Left lobe of liver (tissue), 2 donors: ENCODE results near the gene DCD. TPM values are rescaled to one million over a fixed set of nuclear protein-coding genes. Genes with fewer than 3 reads are reported as not detected.
"Not testable (repeated sequence)": the region's sequence is repeated elsewhere in the genome, so short reads cannot be mapped to it uniquely, and the experiment has no call there.

Experiments used
- ATAC-seq: fragments of 200-7000 bp; cut with Tn5 transposase; one replicate; pipeline ENCODE4 v1.9.1; 2020; ENCODE audit warnings: mild to moderate bottlenecking, moderate library complexity
- DNase-seq: peaks from one replicate; pipeline ENCODE4 v3.0.0-alpha.2; 2020; ENCODE audit warnings: low spot score
- total RNA-seq: library from RNA; stranded (reverse); gene quantifications from one replicate; pipeline ENCODE4 v1.2.1, GENCODE V29; 2021
- donor health status: DM: no; HTN: no; CAD: no; lungs with moderate emphysema.
- donor health status: DM: no; HTN: yes; CAD: no.

Gene DCD, protein sequence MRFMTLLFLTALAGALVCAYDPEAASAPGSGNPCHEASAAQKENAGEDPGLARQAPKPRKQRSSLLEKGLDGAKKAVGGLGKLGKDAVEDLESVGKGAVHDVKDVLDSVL
- total RNA-seq: not detected

DNA sequence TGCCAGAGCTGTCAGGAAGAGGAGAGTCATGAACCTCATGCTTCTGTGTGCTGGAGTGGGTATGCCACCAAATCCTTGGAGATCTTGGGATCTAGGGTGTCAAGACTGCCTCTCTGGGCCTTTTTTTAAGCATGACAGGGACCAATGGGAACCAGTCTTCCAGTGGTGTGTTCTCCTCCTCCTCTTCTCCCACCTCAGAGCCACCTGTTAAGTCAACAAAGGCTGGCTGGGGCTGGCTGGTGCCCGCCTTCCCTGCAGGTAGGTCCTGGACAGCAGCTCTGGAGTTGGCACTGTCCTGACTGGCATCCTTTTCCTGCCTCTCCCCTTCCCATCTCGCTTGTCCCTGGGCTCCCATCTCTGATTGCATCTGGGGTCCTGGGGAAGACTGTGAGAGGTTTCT lies at the start of gene DCD:
TSS of gene DCD (minus strand) at position 101 of the 400 bp plus-strand sequence. CDS start at position 39, 62 bp downstream.
- ATAC-seq: no peak
- DNase-seq: no peak

- DNase-seq (no peak), ATAC-seq (no peak)
Measured at GRCh38 chr12:54697851-54698250, 49.7 kb upstream of the DCD start.

GRCh38 chr12:54692353-54692752 lies 44.2 kb upstream of the DCD start:
- no peak for DNase-seq
- no peak for ATAC-seq

GRCh38 chr12:54689984-54690383 lies 41.8 kb upstream of the DCD start:
- DNase-seq: no peak
- ATAC-seq: no peak

DNA sequence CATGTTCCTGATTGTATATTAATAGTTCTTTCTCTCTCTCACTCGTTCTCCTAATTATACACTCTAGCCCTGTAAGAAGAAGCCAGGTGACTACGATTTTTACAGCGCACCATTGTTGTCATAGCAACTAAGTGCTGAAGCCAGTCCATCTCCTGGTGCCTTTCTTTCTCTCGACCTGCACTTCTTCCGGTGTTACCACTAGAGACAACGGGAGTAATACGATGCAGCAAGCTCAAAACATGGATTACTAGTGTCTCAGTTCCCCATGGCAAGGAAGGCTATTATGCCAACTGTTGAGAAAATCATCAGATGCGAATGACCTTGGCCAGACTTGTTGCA lies 40.8 kb upstream of the DCD start:
- no peak for DNase-seq
- ATAC-seq: no peak

GRCh38 chr12:54688309-54689033 lies 40.3 kb upstream of the DCD start:
- DNase-seq (peak; percentile 79), ATAC-seq (peak; percentile 76)

GRCh38 chr12:54684636-54685630 lies 36.8 kb upstream of the DCD start:
- ATAC-seq: peak; percentile 71
- peak; percentile 87 for DNase-seq

DNA sequence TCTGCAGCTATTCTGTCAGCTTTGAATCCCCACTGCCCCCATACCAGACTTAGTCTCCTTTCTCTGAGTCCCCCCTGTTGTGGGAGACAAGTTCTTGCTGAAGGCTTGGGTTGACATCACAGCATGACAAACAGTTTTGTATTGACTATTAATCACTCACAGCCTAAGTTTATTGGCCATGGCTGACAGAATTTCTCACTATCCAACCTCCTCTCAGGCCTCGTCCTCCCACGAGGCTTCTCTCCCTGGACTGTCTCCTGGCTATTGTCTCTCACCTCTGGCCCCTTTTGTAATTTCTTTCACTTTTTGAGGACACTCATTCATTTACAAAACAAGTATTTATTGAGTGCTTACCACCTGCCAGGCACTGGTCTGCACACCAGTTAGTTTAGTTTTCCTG lies 35.2 kb upstream of the DCD start:
- DNase-seq: no peak
- no peak for ATAC-seq

DNA sequence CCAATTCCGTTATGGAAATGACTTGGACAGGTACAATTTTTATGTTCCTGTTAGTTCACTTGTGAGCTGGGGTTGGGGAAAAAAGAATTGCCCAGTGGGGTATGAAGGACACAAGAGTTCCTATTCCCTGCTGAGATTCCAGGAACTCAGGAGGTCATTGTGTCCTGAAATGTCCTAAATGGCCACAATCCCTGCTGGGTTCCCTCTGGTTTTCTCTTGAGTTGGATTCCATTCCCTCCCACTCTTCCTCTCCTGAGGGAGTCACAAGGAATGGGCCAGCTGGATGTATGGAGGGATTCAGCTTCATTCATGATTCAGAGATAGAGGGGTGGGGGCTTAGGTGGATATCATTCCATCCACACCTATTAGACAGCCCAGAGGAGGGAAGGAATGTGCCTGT lies 34.5 kb upstream of the DCD start:
- ATAC-seq (no peak), DNase-seq (no peak)

GRCh38 chr12:54680374-54680773 lies 32.2 kb upstream of the DCD start:
- ATAC-seq: peak; percentile 64
- no peak for DNase-seq

DNA sequence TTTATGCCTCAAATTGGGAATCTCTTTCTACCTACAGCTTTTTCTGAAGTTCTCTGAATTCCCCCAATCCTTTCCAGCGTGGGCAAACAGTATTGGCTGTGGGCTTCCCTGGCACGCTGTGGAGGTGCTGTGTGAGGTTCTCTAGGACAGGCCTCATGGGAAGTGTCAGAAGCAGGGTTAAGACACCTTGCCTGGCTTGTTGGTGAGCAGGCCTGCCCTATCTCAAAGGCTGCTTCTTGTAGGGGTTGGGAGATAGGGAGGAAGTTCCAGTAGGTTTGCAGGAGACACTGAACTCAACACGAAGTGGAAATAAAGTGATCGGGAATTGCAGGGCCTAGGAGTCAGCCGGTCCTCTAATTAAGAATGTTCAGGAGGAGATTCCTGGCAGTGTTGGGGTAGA lies 30.0 kb upstream of the DCD start:
- no peak for DNase-seq
- no peak for ATAC-seq

- no peak for ATAC-seq
- no peak for DNase-seq
Measured at GRCh38 chr12:54667945-54668344, 19.8 kb upstream of the DCD start.

GRCh38 chr12:54666008-54666407 lies 17.8 kb upstream of the DCD start:
- no peak for ATAC-seq
- no peak for DNase-seq

GRCh38 chr12:54665022-54665635 lies 17.0 kb upstream of the DCD start:
- ATAC-seq, DNase-seq: not testable (repeated sequence)

DNA sequence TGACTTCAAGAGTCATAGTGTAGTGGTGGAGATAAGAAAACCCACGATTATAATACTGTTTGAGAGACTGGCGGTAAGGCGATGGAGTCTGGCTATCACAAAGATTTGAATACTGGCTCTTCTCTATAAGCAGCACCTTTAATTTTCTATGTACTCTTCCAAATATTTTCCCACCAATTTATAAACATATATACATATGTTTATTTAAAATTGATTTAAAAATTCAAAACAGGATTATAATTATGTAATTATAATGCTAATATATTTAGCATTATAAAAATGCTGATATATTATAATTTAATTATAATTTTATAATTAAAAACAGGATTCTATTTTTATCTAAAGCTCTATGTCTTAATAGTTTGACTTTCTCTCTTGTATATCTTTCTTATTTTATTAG lies 15.4 kb upstream of the DCD start:
- no peak for ATAC-seq
- DNase-seq: no peak

DNA sequence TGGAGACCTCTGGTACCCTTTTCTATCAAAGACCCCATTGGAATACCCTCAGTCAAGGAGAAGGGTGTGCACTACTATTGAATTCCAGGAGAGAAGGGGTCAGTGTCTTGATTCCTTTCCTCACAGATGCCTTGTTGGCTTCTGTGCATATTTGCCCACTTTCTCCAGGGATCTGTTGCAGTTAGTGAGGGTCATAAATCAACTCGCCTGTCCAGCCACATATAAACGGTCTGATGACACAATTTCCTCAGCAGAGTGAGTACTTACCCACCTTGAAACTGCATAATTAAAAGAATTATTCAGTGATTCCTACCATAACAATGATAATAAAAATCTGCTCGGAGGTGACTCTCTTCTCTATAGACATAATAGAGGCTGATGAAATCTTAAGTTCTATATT lies 13.9 kb upstream of the DCD start:
- DNase-seq (no peak), ATAC-seq (no peak)

DNA sequence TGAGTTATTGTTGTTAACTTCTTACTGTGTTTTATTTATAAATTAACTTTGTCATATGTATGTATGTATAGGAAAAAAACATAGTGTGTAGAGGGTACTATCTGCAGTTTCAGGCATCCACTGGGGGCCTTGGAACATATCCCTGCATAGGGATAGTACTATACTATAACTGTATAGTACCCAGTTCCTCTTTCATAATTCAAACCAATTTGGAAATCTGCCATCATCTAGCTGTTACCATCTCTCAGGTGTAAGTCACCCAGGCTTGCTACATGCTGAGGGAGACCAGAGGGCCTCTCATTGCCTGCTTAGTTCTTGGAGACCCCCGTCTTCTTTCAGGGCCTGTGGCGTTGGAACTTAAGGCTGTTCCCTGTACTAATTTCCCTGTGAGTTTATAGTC lies 12.9 kb upstream of the DCD start:
- ATAC-seq: peak; percentile 8
- no peak for DNase-seq

DNA sequence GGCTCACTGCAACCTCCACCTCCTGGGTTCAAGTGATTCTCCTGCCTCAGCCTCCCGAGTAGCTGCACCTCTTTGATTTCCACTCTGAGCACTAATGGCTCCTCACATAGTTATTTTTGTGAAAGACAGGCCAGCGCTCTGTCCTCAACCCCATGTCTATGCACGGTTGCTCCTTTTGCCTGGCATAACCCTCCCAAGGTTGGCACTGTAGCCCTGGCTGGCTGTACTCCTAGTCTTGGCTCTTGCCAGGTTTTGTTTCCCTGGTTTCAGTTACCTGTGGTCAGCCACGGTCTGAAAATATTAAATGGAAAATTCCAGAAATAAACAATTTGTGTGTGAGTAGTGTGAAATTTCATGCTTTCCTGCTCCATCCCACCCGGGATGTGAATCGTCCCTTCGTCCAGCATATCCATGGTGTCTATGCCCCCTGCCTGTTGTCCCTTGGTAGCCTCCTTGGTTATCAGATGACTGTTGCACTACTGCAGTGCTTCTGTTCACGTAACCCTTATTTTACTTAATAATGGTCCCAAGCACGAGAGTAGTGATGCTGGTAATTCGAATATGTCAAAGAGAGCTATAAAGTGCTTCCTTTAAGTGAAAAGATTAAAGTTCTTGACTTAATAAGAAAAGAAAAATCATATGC lies 12.3 kb upstream of the DCD start:
- DNase-seq (peak; percentile 85), ATAC-seq (peak; percentile 94)

DNA sequence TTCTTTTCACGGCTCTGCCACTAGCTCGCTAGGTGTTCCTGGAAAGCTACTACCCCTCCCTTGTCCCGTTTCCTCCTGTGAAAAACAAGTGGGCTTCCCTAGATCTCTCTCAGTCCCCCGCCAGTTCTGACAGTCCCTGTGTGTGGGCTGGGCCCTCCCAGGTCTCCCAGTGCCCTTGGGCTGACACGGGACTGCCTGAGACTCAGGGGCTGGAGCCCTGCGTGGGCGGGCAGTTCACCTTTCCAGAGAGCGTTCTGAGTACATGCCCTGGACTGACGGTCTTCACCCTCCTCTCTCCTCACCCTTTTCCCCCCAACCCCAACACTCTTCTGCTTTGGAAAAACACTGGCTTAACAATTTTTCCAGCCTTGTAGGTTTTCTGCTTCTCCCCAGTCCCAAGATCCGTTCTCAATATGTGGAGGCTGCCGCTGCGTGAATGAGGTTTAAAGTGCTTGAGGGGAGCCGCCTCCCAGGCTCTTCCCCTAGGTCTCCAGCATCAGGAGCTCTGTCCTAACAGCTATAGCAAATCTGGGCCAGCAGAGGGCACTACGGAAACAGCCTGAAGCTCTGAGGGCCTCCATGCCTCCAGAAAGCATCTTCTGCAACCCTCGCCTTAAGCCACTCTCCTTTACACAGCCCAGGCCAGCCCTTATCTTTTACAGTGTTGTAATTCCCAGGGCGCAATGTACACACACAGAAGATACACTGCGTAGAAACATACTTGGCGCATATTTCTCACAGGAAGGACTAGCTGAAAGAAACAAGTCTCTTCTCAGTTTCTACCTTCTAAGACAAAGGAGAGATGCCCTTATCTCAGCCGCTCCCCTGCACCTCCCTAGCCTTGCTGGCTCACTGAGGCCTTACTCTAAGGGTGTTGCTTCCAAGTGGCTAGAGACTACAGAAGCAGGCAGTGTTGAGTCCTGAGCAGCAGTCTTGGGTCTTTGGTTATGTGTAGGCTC lies 10.4 kb upstream of the DCD start:
- DNase-seq (peak; percentile 51), ATAC-seq (peak; percentile 73)

- no peak for ATAC-seq
- DNase-seq: no peak
Measured at GRCh38 chr12:54657105-54657607, 9.0 kb upstream of the DCD start.
